Endothelial cell of umbilical vein (primary cell): ENCODE measurements around the gene NOTCH3. TPM values are rescaled to one million over a fixed set of nuclear protein-coding genes. Genes with fewer than 3 reads are reported as not detected.

Experiments used
- BruUV-seq: library from RNA; stranded (reverse); fragments of 400-500 nt; replicated peaks from 2 replicates; lab custom pipeline; 2021; lab: Mats Ljungman, UMichigan
- CTCF ChIA-PET: fragments of 300-600, 350-600 bp; sonication (Branson Sonifier 250); formaldehyde crosslinking; loops from one replicate; lab custom pipeline; 2021; ENCODE audit warnings: antibody characterized with exemption, inconsistent platforms; lab: Charles Lee
- POLR2A ChIA-PET: fragments of 300-600, 350-600 bp; sonication (Branson Sonifier 250); formaldehyde crosslinking; loops from one replicate; lab custom pipeline; 2021; ENCODE audit warnings: antibody characterized with exemption, inconsistent platforms; lab: Charles Lee
- DNase-seq: peaks from one replicate; pipeline ENCODE4 v3.0.0-alpha.2; 2011; ENCODE audit warnings: low read depth, low spot score
- FAIRE-seq: peaks from 2 replicates; lab custom pipeline; 2011; peaks lifted over from hg19 to GRCh38; lab: Jason Lieb, UNC
- H2AFZ ChIP-seq: 2 replicates; pipeline ENCODE4 v1.6.0; 2012; ENCODE audit warnings: low read depth, low read length, control low read depth, inconsistent platforms
- H3K27ac ChIP-seq: 2 replicates; pipeline ENCODE4 v1.5.1; 2011; ENCODE audit warnings: low read depth, mild to moderate bottlenecking, control low read depth, low read length, moderate library complexity; ENCODE audit not compliant: insufficient read depth
- H3K27me3 ChIP-seq, 2 experiments: 2 replicates each; pipeline versions ENCODE4 v1.6.0 to v1.6.1; 2011; ENCODE audit warnings: low read length in 2 of 2, mixed read lengths in 1 of 2; ENCODE audit not compliant: control insufficient read depth in 2 of 2, insufficient read depth in 2 of 2
- H3K36me3 ChIP-seq, 2 experiments: 2 replicates in 1 of 2; 3 replicates in 1 of 2; pipeline ENCODE4 v1.5.1; 2011; ENCODE audit warnings: low read length in 2 of 2, mild to moderate bottlenecking in 1 of 2, moderate library complexity in 1 of 2; ENCODE audit not compliant: control insufficient read depth in 2 of 2, insufficient read depth in 2 of 2; ENCODE audit errors: extremely low read depth in 1 of 2
- H3K4me1 ChIP-seq: 3 replicates; pipeline ENCODE4 v1.5.1; 2011; ENCODE audit warnings: mild to moderate bottlenecking, low read length; ENCODE audit not compliant: control insufficient read depth, insufficient read depth; ENCODE audit errors: extremely low read depth
- H3K4me2 ChIP-seq: 2 replicates; pipeline ENCODE4 v1.6.1; 2011; ENCODE audit warnings: low read length, control low read depth, mixed read lengths; ENCODE audit not compliant: insufficient read depth
- H3K4me3 ChIP-seq, 3 experiments: fragments of 200-600 bp in 1 of 3; sonication (generic), shearing (Covaris generic) in 1 of 3; replicated peaks in 1 of 3; 2 replicates each; pipeline ENCODE4 v1.5.1; 2011 to 2016; ENCODE audit warnings: control low read depth in 3 of 3, low read length in 3 of 3, mild to moderate bottlenecking in 2 of 3, inconsistent platforms in 1 of 3, low read depth in 1 of 3, moderate library complexity in 1 of 3; ENCODE audit not compliant: insufficient read depth in 1 of 3
- H3K79me2 ChIP-seq: 2 replicates; pipeline ENCODE4 v1.6.0; 2012; ENCODE audit warnings: low read length, inconsistent platforms; ENCODE audit not compliant: control insufficient read depth, insufficient read depth
- H3K9ac ChIP-seq: replicated peaks from 2 replicates; pipeline ENCODE3; 2011; ENCODE audit warnings: low read length, control low read depth; ENCODE audit not compliant: insufficient read depth; ENCODE audit errors: extremely low read depth
- H3K9me1 ChIP-seq: replicated peaks from 3 replicates; pipeline ENCODE4 v1.6.0; 2011; ENCODE audit warnings: mild to moderate bottlenecking, low read length; ENCODE audit not compliant: control insufficient read depth, insufficient read depth; ENCODE audit errors: extremely low read depth
- H3K9me3 ChIP-seq: replicated peaks from 2 replicates; pipeline ENCODE4 v1.5.1; 2012; ENCODE audit warnings: low read length, inconsistent platforms; ENCODE audit not compliant: control insufficient read depth, insufficient read depth
- H4K20me1 ChIP-seq: replicated peaks from 2 replicates; pipeline ENCODE3; 2011; ENCODE audit warnings: mild to moderate bottlenecking, low read length; ENCODE audit not compliant: control insufficient read depth, insufficient read depth; ENCODE audit errors: extremely low read depth
- CTCF ChIP-seq, 2 donors: IDR thresholded peaks; 1 replicate in 1 of 2; 2 replicates in 1 of 2; pipeline ENCODE4 v1.5.1; 2011; ENCODE audit warnings: low read length in 2 of 2, mild to moderate bottlenecking in 2 of 2, moderate library complexity in 2 of 2, control low read depth in 1 of 2, inconsistent platforms in 1 of 2, low read depth in 1 of 2; ENCODE audit not compliant: insufficient read depth in 1 of 2; ENCODE audit errors: extremely low read depth in 1 of 2
- EZH2 ChIP-seq: IDR thresholded peaks from 2 replicates; pipeline ENCODE4 v1.6.1; 2012; ENCODE audit warnings: borderline replicate concordance, low read depth, mild to moderate bottlenecking, moderate library complexity, low read length, inconsistent platforms; ENCODE audit not compliant: severe bottlenecking
- FOS ChIP-seq: IDR thresholded peaks from 2 replicates; pipeline ENCODE4 v1.6.1; 2011; ENCODE audit warnings: mild to moderate bottlenecking, low read length, moderate library complexity, borderline replicate concordance; ENCODE audit not compliant: insufficient read depth
- GATA2 ChIP-seq: IDR thresholded peaks from 2 replicates; pipeline ENCODE4 v1.7.0; 2011; ENCODE audit warnings: low read depth, mild to moderate bottlenecking, moderate library complexity, mixed read lengths, low read length; ENCODE audit not compliant: insufficient read length, insufficient read depth
- JUN ChIP-seq: IDR thresholded peaks from 2 replicates; pipeline ENCODE4 v1.6.1; 2011; ENCODE audit warnings: borderline replicate concordance, low read depth; ENCODE audit not compliant: insufficient read length, insufficient read depth
- MAX ChIP-seq: IDR thresholded peaks from 2 replicates; pipeline ENCODE4 v1.6.1; 2011; ENCODE audit not compliant: insufficient read depth, insufficient read length
- MYC ChIP-seq: IDR thresholded peaks from one replicate; pipeline ENCODE4 v1.6.1; 2011; ENCODE audit warnings: mild to moderate bottlenecking, low read depth, low read length
- POLR2A ChIP-seq: IDR thresholded peaks from 2 replicates; pipeline ENCODE4 v1.6.1; 2012; ENCODE audit warnings: low read depth, mild to moderate bottlenecking, control low read depth, low read length
- POLR2AphosphoS5 ChIP-seq: IDR thresholded peaks from 2 replicates; pipeline ENCODE4 v1.6.1; 2012; ENCODE audit warnings: low read depth, mild to moderate bottlenecking, control low read depth, low read length, moderate library complexity; ENCODE audit not compliant: insufficient read depth
- dilution Hi-C: fragments of 300-500 bp; cut with MboI; formaldehyde crosslinking; loops from one replicate; pipeline ENCODE4 v1.15.0; 2019; ENCODE audit warnings: low sequenced_read_pairs; ENCODE audit not compliant: extremely low pct_ligation_motif_present
- intact Hi-C: fragments of 100-400 bp; cut with micrococcal nuclease; formaldehyde crosslinking; loops from one replicate; pipeline ENCODE4 v1.10.0; 2022
- polyA plus RNA-seq, 4 experiments: library from polyadenylated mRNA; depleted of rRNA in 3 of 4; stranded (reverse) in 3 of 4; unstranded in 1 of 4; fragments of >200 nt; gene quantifications; 2 replicates each; pipeline versions ENCODE4 v1.2.1 to v1.2.3, GENCODE V29; 2011 to 2012; ENCODE audit warnings: missing spikeins in 1 of 4
- total RNA-seq: library from RNA; stranded (reverse); gene quantifications from 2 replicates; pipeline ENCODE4 v1.2.3, GENCODE V29; 2021

NOTCH3 gene
- total and polyA plus RNA-seq, 2 donors (not counting 3 experiments of a cell fraction or from before 2014, with no cell fraction given), result 0.63 to 1.5 TPM

DNA sequence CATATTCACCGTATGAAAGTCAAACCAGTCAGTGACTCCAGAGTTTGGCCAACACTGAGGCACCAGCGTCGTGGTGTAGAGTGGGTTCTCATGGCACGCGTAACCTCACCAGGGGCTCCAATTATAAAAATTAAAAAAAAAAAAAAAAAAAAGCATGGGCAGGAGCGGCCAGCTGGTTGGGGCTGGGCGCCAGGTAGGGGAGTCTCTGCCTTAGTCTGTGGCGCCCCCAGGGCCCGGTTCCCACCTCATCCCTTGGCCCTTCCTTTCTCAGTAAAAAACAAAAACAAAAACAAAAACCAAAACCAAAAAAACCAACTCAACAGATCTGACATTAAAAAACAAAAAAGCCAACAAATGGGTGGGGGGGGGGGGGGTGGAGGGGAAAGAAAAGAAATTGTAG lies 36.1 kb upstream of the NOTCH3 start:
- POLR2A ChIA-PET, result no interaction called here

More for the DNA sequence above, 36.1 kb upstream of the NOTCH3 start:
- intact Hi-C loops, result no loop called here
- Histone ChIP-seq H3K36me3 (peaks cover 11 to 43% of the 10 kb centered on the region in 2 experiments), H3K9ac (no peak overlapping the region), H3K9me3 (no peaks in the 10 kb centered on the region), H3K4me3 (no peak overlapping the region), H3K4me2 (no peak overlapping the region), H3K9me1 (no peaks in the 10 kb centered on the region), H2AFZ (no peak overlapping the region), H4K20me1 (no peaks in the 10 kb centered on the region), H3K27me3 (peaks cover 6% of the 10 kb centered on the region in 2 experiments), H3K27ac (no peak overlapping the region), H3K79me2 (no peaks in the 10 kb centered on the region), H3K4me1 (no peaks in the 10 kb centered on the region)
- FAIRE-seq (no peak), DNase-seq (no peak)
- TF ChIP-seq POLR2AphosphoS5 (no peak), CTCF (IDR thresholded peaks at IDR 0.05; ENCODE audit: extremely low read depth in 1 of 2, insufficient read depth in 1 of 2, low read depth in 1 of 2, low read length in 2 of 2) (no peak), POLR2A (no peak), EZH2 (no peak), JUN (no peak), GATA2 (no peak), MYC (no peak), FOS (no peak), MAX (no peak)
- no TSS peak for BruUV-seq
- CTCF ChIA-PET, result interaction anchor here (1.2 kb wide), 1 partner anchor 11 kb away, joined by 3 read pairs; no protein-coding TSS in a partner anchor
- dilution Hi-C loops, result no loop called here
